GM18868 (cell line): ENCODE measurements around the gene GPATCH4.
"Not testable (repeated sequence)": the region's sequence is repeated elsewhere in the genome, so short reads cannot be mapped to it uniquely, and the experiment has no call there.

Experiments used
- ATAC-seq: cut with Tn5 transposase; IDR thresholded peaks from one replicate; pipeline ENCODE4 v1.9.1; 2021; ENCODE audit warnings: mild to moderate bottlenecking, moderate library complexity; ENCODE audit not compliant: unreplicated experiment

The GPATCH4 gene

GRCh38 chr1:156627313-156627880, 26.1 kb upstream of the GPATCH4 start:
- ATAC-seq, result no peak

- no peak for ATAC-seq
These were observed 24.8 kb upstream of the GPATCH4 start for GRCh38 chr1:156626079-156626438.

GRCh38 chr1:156625436-156626078, 24.3 kb upstream of the GPATCH4 start:
- no peak for ATAC-seq

- ATAC-seq, result no peak
These were observed 23.6 kb upstream of the GPATCH4 start for GRCh38 chr1:156624814-156625435.

- no peak for ATAC-seq
These were observed 22.9 kb upstream of the GPATCH4 start for GRCh38 chr1:156623946-156624813.

- no peak for ATAC-seq
These were observed 21.5 kb upstream of the GPATCH4 start for GRCh38 chr1:156622581-156623297.

GRCh38 chr1:156619582-156619955, 18.3 kb upstream of the GPATCH4 start:
- no peak for ATAC-seq

- no peak for ATAC-seq
These were observed 17.7 kb upstream of the GPATCH4 start, which contains the start of gene HAPLN2 for GRCh38 chr1:156618853-156619581. Gene HAPLN2, plus strand, starts transcription at chr1:156619415. Its CDS starts 4,076 bp downstream, at chr1:156623491.

- no peak for ATAC-seq
These were observed 15.2 kb upstream of the GPATCH4 start for GRCh38 chr1:156616463-156616862.

GRCh38 chr1:156615946-156616345, 14.7 kb upstream of the GPATCH4 start:
- no peak for ATAC-seq

- ATAC-seq, result no peak
These were observed 11.4 kb upstream of the GPATCH4 start for GRCh38 chr1:156612666-156613065.

- ATAC-seq, result not testable (repeated sequence)
These were observed 8.8 kb upstream of the GPATCH4 start for GRCh38 chr1:156610072-156610471.

- ATAC-seq, result no peak
These were observed 7.7 kb upstream of the GPATCH4 start for GRCh38 chr1:156608981-156609380.

GRCh38 chr1:156608036-156608674, 6.9 kb upstream of the GPATCH4 start:
- peak; percentile 60 for ATAC-seq

- not testable (repeated sequence) for ATAC-seq
These were observed 6.1 kb upstream of the GPATCH4 start for GRCh38 chr1:156607344-156607743.

GRCh38 chr1:156602557-156602993, 1.3 kb upstream of the GPATCH4 start:
- no peak for ATAC-seq

- peak; percentile 41 for ATAC-seq
These were observed 613 bp upstream of the GPATCH4 start for GRCh38 chr1:156601892-156602291.

GRCh38 chr1:156600733-156601121, 552 bp downstream of the GPATCH4 start:
- ATAC-seq, result no peak

GRCh38 chr1:156599811-156600210, 1.5 kb downstream of the GPATCH4 start:
- ATAC-seq, result peak; percentile 58
